HL-60 (cell line): ENCODE measurements around the gene PIP5K1A.

ENCODE experiments used
- DNase-seq, 2 experiments: peaks; one replicate each; pipeline ENCODE4 v3.0.0-alpha.2; 2010 to 2020; ENCODE audit warnings: low read depth in 1 of 2, low spot score in 1 of 2
- H3K27ac ChIP-seq: fragments of 250-450 bp; sonication (Bioruptor Pico); replicated peaks from 2 replicates; pipeline ENCODE4 v1.5.1; 2020; ENCODE audit warnings: mild to moderate bottlenecking, moderate library complexity
- H3K27me3 ChIP-seq: fragments of 250-450 bp; sonication (Bioruptor Pico); 2 replicates; pipeline ENCODE4 v1.5.1; 2021; ENCODE audit warnings: mild to moderate bottlenecking, moderate library complexity; ENCODE audit not compliant: insufficient read depth, poor library complexity, severe bottlenecking
- H3K4me3 ChIP-seq: replicated peaks from 2 replicates; pipeline ENCODE4 v1.5.1; 2011; ENCODE audit warnings: mild to moderate bottlenecking, control low read depth, low read length; ENCODE audit not compliant: insufficient read depth
- GABPA ChIP-seq: IDR thresholded peaks from 2 replicates; pipeline ENCODE4 v1.6.1; 2012; ENCODE audit warnings: low read depth
- POLR2AphosphoS5 ChIP-seq: IDR thresholded peaks from 2 replicates; pipeline ENCODE4 v1.6.1; 2012; ENCODE audit warnings: low read depth
- SPI1 ChIP-seq: IDR thresholded peaks from 2 replicates; pipeline ENCODE4 v1.6.1; 2012; ENCODE audit warnings: low read depth, mild to moderate bottlenecking, borderline replicate concordance
- TF ChIP-seq, protein P1 (sequence below): IDR thresholded peaks from 2 replicates; pipeline ENCODE4 v1.6.1; 2012; ENCODE audit warnings: low read depth; ENCODE audit not compliant: insufficient replicate concordance
- TF ChIP-seq, protein P2 (sequence below): IDR thresholded peaks from one replicate; pipeline ENCODE4 v1.5.1; 2011; ENCODE audit warnings: low read length, control low read depth, inconsistent platforms; ENCODE audit not compliant: insufficient read depth

The PIP5K1A gene

DNA sequence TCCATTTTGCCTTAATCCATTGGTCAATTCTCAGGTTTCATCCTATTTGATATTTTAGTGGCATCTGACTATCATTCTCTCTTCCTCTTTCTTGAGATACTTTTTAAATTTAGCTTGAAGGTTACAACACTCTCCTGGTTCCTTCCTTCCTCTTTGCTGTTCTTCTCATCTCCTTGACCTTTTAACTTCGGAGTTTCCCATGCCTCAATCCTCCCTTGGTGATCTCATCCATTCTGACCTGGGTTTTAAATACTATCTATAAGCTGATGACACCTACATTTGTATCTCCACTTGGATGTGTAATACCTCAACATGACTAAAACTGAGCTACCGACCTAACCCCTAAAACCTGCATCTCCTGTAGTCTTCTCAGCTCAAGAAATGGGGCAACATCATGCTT lies 78.9 kb downstream of the PIP5K1A start:
- Histone ChIP-seq H3K27me3 (no peaks in the 10 kb centered on the region), H3K4me3 (no peak overlapping the region), H3K27ac (peak overlapping the region; percentile 45)
- peak; percentile 75 to 77 for DNase-seq
- TF ChIP-seq POLR2AphosphoS5 (no peak), SPI1 (peak; percentile 97)
- TF ChIP-seq, protein P1, sequence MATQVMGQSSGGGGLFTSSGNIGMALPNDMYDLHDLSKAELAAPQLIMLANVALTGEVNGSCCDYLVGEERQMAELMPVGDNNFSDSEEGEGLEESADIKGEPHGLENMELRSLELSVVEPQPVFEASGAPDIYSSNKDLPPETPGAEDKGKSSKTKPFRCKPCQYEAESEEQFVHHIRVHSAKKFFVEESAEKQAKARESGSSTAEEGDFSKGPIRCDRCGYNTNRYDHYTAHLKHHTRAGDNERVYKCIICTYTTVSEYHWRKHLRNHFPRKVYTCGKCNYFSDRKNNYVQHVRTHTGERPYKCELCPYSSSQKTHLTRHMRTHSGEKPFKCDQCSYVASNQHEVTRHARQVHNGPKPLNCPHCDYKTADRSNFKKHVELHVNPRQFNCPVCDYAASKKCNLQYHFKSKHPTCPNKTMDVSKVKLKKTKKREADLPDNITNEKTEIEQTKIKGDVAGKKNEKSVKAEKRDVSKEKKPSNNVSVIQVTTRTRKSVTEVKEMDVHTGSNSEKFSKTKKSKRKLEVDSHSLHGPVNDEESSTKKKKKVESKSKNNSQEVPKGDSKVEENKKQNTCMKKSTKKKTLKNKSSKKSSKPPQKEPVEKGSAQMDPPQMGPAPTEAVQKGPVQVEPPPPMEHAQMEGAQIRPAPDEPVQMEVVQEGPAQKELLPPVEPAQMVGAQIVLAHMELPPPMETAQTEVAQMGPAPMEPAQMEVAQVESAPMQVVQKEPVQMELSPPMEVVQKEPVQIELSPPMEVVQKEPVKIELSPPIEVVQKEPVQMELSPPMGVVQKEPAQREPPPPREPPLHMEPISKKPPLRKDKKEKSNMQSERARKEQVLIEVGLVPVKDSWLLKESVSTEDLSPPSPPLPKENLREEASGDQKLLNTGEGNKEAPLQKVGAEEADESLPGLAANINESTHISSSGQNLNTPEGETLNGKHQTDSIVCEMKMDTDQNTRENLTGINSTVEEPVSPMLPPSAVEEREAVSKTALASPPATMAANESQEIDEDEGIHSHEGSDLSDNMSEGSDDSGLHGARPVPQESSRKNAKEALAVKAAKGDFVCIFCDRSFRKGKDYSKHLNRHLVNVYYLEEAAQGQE: no peak

DNA sequence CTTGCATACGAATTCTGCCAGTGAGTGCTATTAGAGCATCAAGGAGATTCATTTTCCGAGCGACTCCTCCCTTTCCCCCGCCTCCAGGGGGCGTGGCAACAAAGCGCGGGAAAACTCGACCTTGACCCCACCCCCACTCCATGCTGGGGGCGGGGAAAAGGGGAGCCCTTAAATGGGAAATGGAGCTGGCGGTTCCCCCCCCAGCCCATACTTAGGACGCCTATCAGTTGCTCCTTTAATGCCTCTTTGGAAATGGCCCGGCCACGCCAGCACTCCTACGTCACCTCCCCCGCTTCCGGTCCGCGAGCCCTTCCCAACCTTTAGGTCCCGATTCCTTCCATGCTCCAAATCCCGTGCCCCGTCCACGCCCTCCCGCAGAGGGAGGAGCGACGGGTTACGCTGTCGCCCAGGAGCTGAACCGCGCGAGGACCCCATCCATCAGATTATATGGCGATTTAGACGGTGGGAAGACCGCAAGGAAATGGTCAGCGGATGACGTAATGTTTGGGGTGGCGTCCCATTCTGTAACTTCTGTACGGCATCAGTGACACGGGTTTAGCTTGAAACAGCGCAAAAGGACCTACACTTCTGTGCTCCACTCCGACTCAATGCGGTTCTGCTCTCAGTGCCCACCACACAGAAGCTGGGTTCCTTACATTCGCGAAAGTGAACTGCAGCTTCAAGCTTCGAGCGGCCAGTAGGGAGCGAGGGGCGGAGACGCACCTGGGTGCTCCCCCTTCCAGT lies 83.0 kb downstream of the PIP5K1A start:
- TF ChIP-seq, protein P2, sequence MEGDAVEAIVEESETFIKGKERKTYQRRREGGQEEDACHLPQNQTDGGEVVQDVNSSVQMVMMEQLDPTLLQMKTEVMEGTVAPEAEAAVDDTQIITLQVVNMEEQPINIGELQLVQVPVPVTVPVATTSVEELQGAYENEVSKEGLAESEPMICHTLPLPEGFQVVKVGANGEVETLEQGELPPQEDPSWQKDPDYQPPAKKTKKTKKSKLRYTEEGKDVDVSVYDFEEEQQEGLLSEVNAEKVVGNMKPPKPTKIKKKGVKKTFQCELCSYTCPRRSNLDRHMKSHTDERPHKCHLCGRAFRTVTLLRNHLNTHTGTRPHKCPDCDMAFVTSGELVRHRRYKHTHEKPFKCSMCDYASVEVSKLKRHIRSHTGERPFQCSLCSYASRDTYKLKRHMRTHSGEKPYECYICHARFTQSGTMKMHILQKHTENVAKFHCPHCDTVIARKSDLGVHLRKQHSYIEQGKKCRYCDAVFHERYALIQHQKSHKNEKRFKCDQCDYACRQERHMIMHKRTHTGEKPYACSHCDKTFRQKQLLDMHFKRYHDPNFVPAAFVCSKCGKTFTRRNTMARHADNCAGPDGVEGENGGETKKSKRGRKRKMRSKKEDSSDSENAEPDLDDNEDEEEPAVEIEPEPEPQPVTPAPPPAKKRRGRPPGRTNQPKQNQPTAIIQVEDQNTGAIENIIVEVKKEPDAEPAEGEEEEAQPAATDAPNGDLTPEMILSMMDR: no peak
- TF ChIP-seq, protein P1: peak; percentile 55
- peak; percentile 71 for TF ChIP-seq POLR2AphosphoS5
- no peak; the same call in 1 of the 2 replicates for TF ChIP-seq SPI1
- TF ChIP-seq GABPA: peak; percentile 65
- H3K4me3 ChIP-seq: peak overlapping the region; percentile 89
- peak overlapping the region; percentile 97 for H3K27ac ChIP-seq
- peak; percentile 98 for DNase-seq
- H3K27me3 ChIP-seq: no peaks in the 10 kb centered on the region

DNA sequence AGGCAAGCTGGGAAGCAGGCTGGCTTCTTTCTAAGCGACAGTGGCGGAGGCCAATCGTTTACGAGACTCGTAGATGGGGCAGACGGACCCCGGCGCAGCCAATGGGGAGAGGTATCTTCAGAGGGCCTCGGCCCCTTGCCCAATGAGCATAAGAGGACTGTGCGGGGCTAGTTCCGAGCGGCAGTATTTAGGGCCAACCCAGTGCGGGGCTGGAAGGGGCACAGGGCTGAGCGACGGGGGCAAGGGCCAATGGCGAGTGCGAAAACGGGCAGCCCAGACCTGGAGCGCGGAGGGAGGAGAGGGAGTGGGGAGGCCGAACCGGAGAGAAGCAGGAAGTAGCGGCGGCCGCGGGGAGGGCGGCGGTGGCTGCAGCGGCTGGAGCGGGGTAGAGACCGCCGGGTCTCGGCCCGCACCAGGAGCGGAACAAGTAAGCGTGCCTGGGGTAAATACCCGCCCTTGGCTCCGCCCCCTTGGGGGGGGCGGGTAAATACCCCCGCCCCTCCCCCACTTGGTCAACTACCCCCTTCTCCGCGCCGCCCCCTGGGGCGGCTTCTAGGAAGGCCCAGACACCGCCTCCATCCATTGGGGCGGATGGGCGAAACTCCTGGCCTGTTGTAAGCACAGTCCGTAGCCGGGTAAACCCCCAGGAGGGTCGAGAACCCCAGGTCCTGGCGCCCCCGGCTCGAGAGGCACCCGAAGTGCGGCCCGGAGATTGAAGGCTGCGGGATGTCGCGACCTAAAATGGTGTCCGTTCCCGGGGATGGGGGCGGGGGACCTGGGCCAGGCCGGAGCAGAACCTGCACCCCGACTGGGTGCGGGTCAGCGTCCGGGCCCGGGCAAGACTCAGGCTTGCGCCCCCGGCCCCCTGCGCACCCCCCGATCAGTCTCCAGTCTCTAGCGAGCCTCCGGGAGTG lies 83.9 kb downstream of the PIP5K1A start, which contains the start of gene ZNF687:
Gene ZNF687 (plus strand): TSS at position 331 of the 914 bp plus-strand sequence. CDS start 3,993 bp downstream, outside the sequence.
- Histone ChIP-seq H3K4me3 (peak within 1 kb of the TSS; percentile 89), H3K27me3 (no peaks in the 10 kb centered on the region), H3K27ac (peak within 1 kb of the TSS; percentile 97)
- peak; percentile 100 for DNase-seq
- TF ChIP-seq, protein P1: no peak
- TF ChIP-seq GABPA (peak; percentile 8; the same call in 1 of the 2 replicates), POLR2AphosphoS5 (peak; percentile 55; the same call in 1 of the 2 replicates)
